ENCODE results near the gene MYH7. TPM values are rescaled to one million over a fixed set of nuclear protein-coding genes. Genes with fewer than 3 reads are reported as not detected.

Gene MYH7
- total RNA-seq, 1 experiment from 2014 or later = not detected

GRCh38 chr14:23452237-23452636, 16.8 kb upstream of the MYH7 start:
- peaks cover 5% of the 10 kb centered on the region for H3K9me3 Mint-ChIP-seq (ENCODE audit: low read depth, unreplicated experiment)
- CTCF ChIA-PET = no interaction called here
- no peaks in the 10 kb centered on the region for H3K36me3 Mint-ChIP-seq (ENCODE audit: insufficient read depth, unreplicated experiment)

GRCh38 chr14:23450379-23450778, 14.9 kb upstream of the MYH7 start:
- DNase-seq = no peak
- no TSS peak for BruUV-seq (replicated peaks)
- Mint-ChIP-seq H3K27me3 (ENCODE audit: unreplicated experiment) (no peaks in the 10 kb centered on the region), H3K27ac (ENCODE audit: unreplicated experiment) (no peak overlapping the region), H3K9me3 (ENCODE audit: low read depth, unreplicated experiment) (peaks cover 5% of the 10 kb centered on the region), H3K4me1 (ENCODE audit: low read depth, unreplicated experiment) (peaks cover 17% of the 10 kb centered on the region), H3K36me3 (ENCODE audit: insufficient read depth, unreplicated experiment) (no peaks in the 10 kb centered on the region), H3K4me3 (ENCODE audit: low read depth, unreplicated experiment) (no peak overlapping the region)
- CTCF ChIA-PET = no interaction called here
- intact Hi-C loops (cut with micrococcal nuclease; ENCODE audit: unreplicated experiment) = no loop called here
- TF ChIP-seq CTCF (IDR thresholded peaks at IDR 0.05; ENCODE audit: unreplicated experiment) = no peak

More at GRCh38 chr14:23452237-23452636, 16.8 kb upstream of the MYH7 start:
- BruUV-seq (replicated peaks) = no TSS peak
- Mint-ChIP-seq H3K27ac (ENCODE audit: unreplicated experiment) (no peak overlapping the region), H3K4me1 (ENCODE audit: low read depth, unreplicated experiment) (peaks cover 14% of the 10 kb centered on the region), H3K27me3 (ENCODE audit: unreplicated experiment) (no peaks in the 10 kb centered on the region), H3K4me3 (ENCODE audit: low read depth, unreplicated experiment) (no peak overlapping the region)
- intact Hi-C loops (cut with micrococcal nuclease; ENCODE audit: unreplicated experiment) = no loop called here
- no peak for TF ChIP-seq CTCF (IDR thresholded peaks at IDR 0.05; ENCODE audit: unreplicated experiment)
- no peak for DNase-seq

GRCh38 chr14:23449314-23449713, 13.9 kb upstream of the MYH7 start:
- Mint-ChIP-seq H3K4me3 (ENCODE audit: low read depth, unreplicated experiment) (no peak overlapping the region), H3K27me3 (ENCODE audit: unreplicated experiment) (peaks cover 8% of the 10 kb centered on the region), H3K9me3 (ENCODE audit: low read depth, unreplicated experiment) (peaks cover 5% of the 10 kb centered on the region), H3K4me1 (ENCODE audit: low read depth, unreplicated experiment) (peaks cover 17% of the 10 kb centered on the region), H3K27ac (ENCODE audit: unreplicated experiment) (no peak overlapping the region), H3K36me3 (ENCODE audit: insufficient read depth, unreplicated experiment) (no peaks in the 10 kb centered on the region)
- no peak for DNase-seq
- no peak for TF ChIP-seq CTCF (IDR thresholded peaks at IDR 0.05; ENCODE audit: unreplicated experiment)
- CTCF ChIA-PET = no interaction called here
- intact Hi-C loops (cut with micrococcal nuclease; ENCODE audit: unreplicated experiment) = no loop called here
- no TSS peak for BruUV-seq (replicated peaks)

GRCh38 chr14:23447361-23448350, 12.2 kb upstream of the MYH7 start:
- TF ChIP-seq CTCF (IDR thresholded peaks at IDR 0.05; ENCODE audit: unreplicated experiment) = no peak
- Mint-ChIP-seq H3K27me3 (ENCODE audit: unreplicated experiment) (peaks cover 24% of the 10 kb centered on the region), H3K4me3 (ENCODE audit: low read depth, unreplicated experiment) (no peak overlapping the region), H3K9me3 (ENCODE audit: low read depth, unreplicated experiment) (peaks cover 5% of the 10 kb centered on the region), H3K4me1 (ENCODE audit: low read depth, unreplicated experiment) (peaks cover 17% of the 10 kb centered on the region), H3K36me3 (ENCODE audit: insufficient read depth, unreplicated experiment) (no peaks in the 10 kb centered on the region), H3K27ac (ENCODE audit: unreplicated experiment) (peak overlapping the region; percentile 40)
- intact Hi-C loops (cut with micrococcal nuclease; ENCODE audit: unreplicated experiment) = no loop called here
- CTCF ChIA-PET = interaction anchor here (0.5 to 1.1 kb wide), 2 partner anchors 17 to 147 kb away, joined by 3 to 4 read pairs; no protein-coding TSS in a partner anchor
- no TSS peak for BruUV-seq (replicated peaks)
- DNase-seq = peak; percentile 44
